Thyroid gland (tissue), 4 donors: Measurements from ENCODE around the gene GPRASP1. TPM values are rescaled to one million over a fixed set of nuclear protein-coding genes. Genes with fewer than 3 reads are reported as not detected.

ENCODE experiments used
- DNase-seq, 2 donors: peaks; one replicate each; pipeline ENCODE4 v3.0.0-alpha.2; 2019
- H3K27ac ChIP-seq, 3 donors: fragments of 200-600 bp; sonication (generic); 1 replicate in 2 of 3; 2 replicates in 1 of 3; pipeline ENCODE4 v1.5.1; 2016 to 2019; ENCODE audit warnings: mild to moderate bottlenecking in 1 of 3, moderate library complexity in 1 of 3
- H3K27me3 ChIP-seq: fragments of 200-600 bp; sonication (generic); one replicate; pipeline ENCODE4 v1.5.1; 2019
- H3K36me3 ChIP-seq, 2 donors: fragments of 200-600 bp; sonication (generic); one replicate each; pipeline ENCODE4 v1.5.1; 2016 to 2019
- H3K4me1 ChIP-seq, 2 donors: fragments of 200-600 bp; sonication (generic); one replicate each; pipeline ENCODE4 v1.5.1; 2017 to 2019
- H3K4me3 ChIP-seq, 3 donors: fragments of 200-600 bp; sonication (generic); replicated peaks in 1 of 3; 1 replicate in 2 of 3; 2 replicates in 1 of 3; pipeline ENCODE4 v1.5.1; 2016; ENCODE audit warnings: mild to moderate bottlenecking in 1 of 3
- H3K9me3 ChIP-seq: fragments of 200-600 bp; sonication (generic); one replicate; pipeline ENCODE4 v1.5.1; 2017
- POLR2A ChIP-seq, 2 donors: fragments of 450-650 bp; IDR thresholded peaks; one replicate each; pipeline ENCODE4 v1.6.1; 2017; ENCODE audit warnings: antibody characterized with exemption in 2 of 2, mild to moderate bottlenecking in 2 of 2, moderate library complexity in 1 of 2
- WGBS, 2 donors: methylation state at CpG; one replicate each; pipeline ENCODE4 v1.1.5; 2017; 5-methylcytosine and 5-hydroxymethylcytosine counted together
- intact Hi-C: fragments of 100-400 bp; cut with DNase I; formaldehyde crosslinking; loops from one replicate; pipeline ENCODE4 v1.15.1; 2023
- total RNA-seq, 4 donors: library from RNA; depleted of rRNA; stranded (reverse); fragments of >200 nt; gene quantifications; one replicate each; pipeline ENCODE4 v1.2.3, GENCODE V29; 2016
- TF ChIP-seq, protein P1 (sequence below), 6 experiments: fragments of 200-600 bp in 3 of 6; fragments of 450-650 bp in 3 of 6; sonication (generic) in 3 of 6; IDR thresholded peaks; one replicate each; pipeline ENCODE4 v1.5.1; 2016 to 2019; ENCODE audit warnings: antibody characterized with exemption in 6 of 6, mild to moderate bottlenecking in 2 of 6, inconsistent platforms in 1 of 6, moderate library complexity in 1 of 6

Gene GPRASP1
- total RNA-seq, 4 donors from 2014 or later = 18.6 to 32.2 (median 26.2) TPM

DNA sequence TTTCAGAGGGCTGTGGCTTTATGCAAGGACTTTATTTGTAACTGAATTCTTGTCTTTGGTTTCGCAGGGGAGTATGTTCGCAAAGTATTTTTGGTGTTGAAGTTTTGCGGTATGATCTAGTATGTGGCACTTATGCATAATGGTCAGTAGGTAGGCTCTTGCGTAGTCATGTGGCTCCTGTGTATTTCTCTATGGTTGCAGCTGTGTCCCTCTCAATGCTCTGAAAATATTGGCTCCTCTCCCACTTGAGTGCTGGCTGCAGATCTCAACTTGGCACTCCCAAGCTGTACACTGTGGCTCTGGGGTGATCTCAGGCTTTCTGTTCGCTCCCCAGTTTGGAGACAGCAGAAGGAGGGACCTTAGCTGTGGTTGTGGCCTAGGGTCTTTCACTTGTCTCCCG, 27.2 kb upstream of the GPRASP1 start:
- Histone ChIP-seq H3K27ac (peak overlapping the region in 2 of 3 donors; percentile 20 to 23), H3K4me1 (peaks cover 0 to 6% of the 10 kb centered on the region in 2 donors), H3K9me3 (no peaks in the 10 kb centered on the region), H3K27me3 (no peaks in the 10 kb centered on the region), H3K4me3 (no peak overlapping the region), H3K36me3 (no peaks in the 10 kb centered on the region)
- intact Hi-C loops = no loop called here
- WGBS, 2 donors = 50 to 74% methylated on average over 4 to 5 of the region's 6 CpGs
- TF ChIP-seq, protein P1, sequence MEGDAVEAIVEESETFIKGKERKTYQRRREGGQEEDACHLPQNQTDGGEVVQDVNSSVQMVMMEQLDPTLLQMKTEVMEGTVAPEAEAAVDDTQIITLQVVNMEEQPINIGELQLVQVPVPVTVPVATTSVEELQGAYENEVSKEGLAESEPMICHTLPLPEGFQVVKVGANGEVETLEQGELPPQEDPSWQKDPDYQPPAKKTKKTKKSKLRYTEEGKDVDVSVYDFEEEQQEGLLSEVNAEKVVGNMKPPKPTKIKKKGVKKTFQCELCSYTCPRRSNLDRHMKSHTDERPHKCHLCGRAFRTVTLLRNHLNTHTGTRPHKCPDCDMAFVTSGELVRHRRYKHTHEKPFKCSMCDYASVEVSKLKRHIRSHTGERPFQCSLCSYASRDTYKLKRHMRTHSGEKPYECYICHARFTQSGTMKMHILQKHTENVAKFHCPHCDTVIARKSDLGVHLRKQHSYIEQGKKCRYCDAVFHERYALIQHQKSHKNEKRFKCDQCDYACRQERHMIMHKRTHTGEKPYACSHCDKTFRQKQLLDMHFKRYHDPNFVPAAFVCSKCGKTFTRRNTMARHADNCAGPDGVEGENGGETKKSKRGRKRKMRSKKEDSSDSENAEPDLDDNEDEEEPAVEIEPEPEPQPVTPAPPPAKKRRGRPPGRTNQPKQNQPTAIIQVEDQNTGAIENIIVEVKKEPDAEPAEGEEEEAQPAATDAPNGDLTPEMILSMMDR (IDR thresholded peaks at IDR 0.05) = no peak
- no peak for TF ChIP-seq POLR2A (IDR thresholded peaks at IDR 0.05)
- DNase-seq = peak; percentile 12 to 29

GRCh38 chrX:102627640-102628039, 23.6 kb upstream of the GPRASP1 start:
- 89 to 100% methylated on average over 1 of the region's 1 CpG for WGBS, 2 donors
- H3K4me1 ChIP-seq = peaks cover 0 to 6% of the 10 kb centered on the region in 2 donors
- TF ChIP-seq, protein P1 (IDR thresholded peaks at IDR 0.05) = no peak
- no peaks in the 10 kb centered on the region for H3K36me3 ChIP-seq
- no peak for DNase-seq
- no peaks in the 10 kb centered on the region for H3K9me3 ChIP-seq
- H3K4me3 ChIP-seq = no peak overlapping the region
- intact Hi-C loops = no loop called here
- no peak overlapping the region for H3K27ac ChIP-seq
- H3K27me3 ChIP-seq = no peaks in the 10 kb centered on the region

GRCh38 chrX:102637561-102637960, 13.7 kb upstream of the GPRASP1 start:
- no peak for DNase-seq
- Histone ChIP-seq H3K36me3 (no peaks in the 10 kb centered on the region), H3K27ac (no peak overlapping the region), H3K27me3 (no peaks in the 10 kb centered on the region), H3K9me3 (no peaks in the 10 kb centered on the region), H3K4me3 (no peak overlapping the region), H3K4me1 (no peaks in the 10 kb centered on the region)
- TF ChIP-seq POLR2A (IDR thresholded peaks at IDR 0.05) = no peak
- TF ChIP-seq, protein P1 (IDR thresholded peaks at IDR 0.05) = no peak
- intact Hi-C loops = no loop called here
- WGBS, 2 donors = 86 to 100% methylated on average over 1 of the region's 1 CpG

- intact Hi-C loops = no loop called here
- H3K27ac ChIP-seq = peak overlapping the region in 2 of 3 donors; percentile 72 to 88
Observed at GRCh38 chrX:102650903-102651241, 411 bp upstream of the GPRASP1 start.

GRCh38 chrX:102652031-102652688, 877 bp downstream of the GPRASP1 start:
- no peaks in the 10 kb centered on the region for H3K36me3 ChIP-seq
- TF ChIP-seq POLR2A (IDR thresholded peaks at IDR 0.05) = peak in 1 of 2 donors; percentile 66
- TF ChIP-seq, protein P1 (IDR thresholded peaks at IDR 0.05) = peak in 4 of 6 experiments; percentile 62 to 74 (median 68)
- intact Hi-C loops = no loop called here
- peak; percentile 59 to 69 for DNase-seq
- WGBS, 2 donors = 2 to 11% methylated on average over 8 to 15 of the region's 22 CpGs
- H3K4me3 ChIP-seq = peak overlapping the region; percentile 39 to 53 (median 47)
- no peaks in the 10 kb centered on the region for H3K4me1 ChIP-seq
- no peaks in the 10 kb centered on the region for H3K27me3 ChIP-seq
- no peaks in the 10 kb centered on the region for H3K9me3 ChIP-seq
- H3K27ac ChIP-seq = peak overlapping the region; percentile 58 to 88 (median 72)

More at GRCh38 chrX:102650903-102651241, 411 bp upstream of the GPRASP1 start:
- TF ChIP-seq, protein P1 (IDR thresholded peaks at IDR 0.05) = no peak
- no peak for TF ChIP-seq POLR2A (IDR thresholded peaks at IDR 0.05)
- Histone ChIP-seq H3K4me3 (peak overlapping the region in 2 of 3 donors; percentile 39 to 53), H3K4me1 (no peaks in the 10 kb centered on the region), H3K9me3 (no peaks in the 10 kb centered on the region), H3K27me3 (no peaks in the 10 kb centered on the region), H3K36me3 (no peaks in the 10 kb centered on the region)
- DNase-seq = no peak
- 20% methylated on average over 1 of the region's 23 CpGs; no CpG with 5 or more reads in 1 of the 2 donors for WGBS, 2 donors
